AG04450 (cell line): ENCODE results near the gene FXYD3. TPM values are rescaled to one million over a fixed set of nuclear protein-coding genes. Genes with fewer than 3 reads are reported as not detected.

Source experiments
- CTCF ChIA-PET: fragments of 300-600, 350-600 bp; formaldehyde crosslinking; extraction: SDS; loops from one replicate; lab custom pipeline; 2022; ENCODE audit warnings: antibody characterized with exemption, inconsistent platforms; lab: Charles Lee
- POLR2A ChIA-PET: fragments of 350-600 bp; formaldehyde crosslinking; extraction: SDS; loops from one replicate; lab custom pipeline; 2021; ENCODE audit warnings: antibody characterized with exemption, inconsistent platforms; lab: Yijun Ruan, JAX
- DNase-seq: peaks from one replicate; pipeline ENCODE4 v3.0.0-alpha.2; 2011; ENCODE audit warnings: low read depth, low spot score
- H3K27ac ChIP-seq: one replicate; pipeline ENCODE4 v1.5.1; 2012; ENCODE audit warnings: low read depth, low read length, control low read depth
- H3K27me3 ChIP-seq: one replicate; pipeline ENCODE4 v1.6.0; 2012; ENCODE audit warnings: low read length; ENCODE audit not compliant: control insufficient read depth, insufficient read depth
- H3K4me3 ChIP-seq: 2 replicates; pipeline ENCODE4 v1.5.1; 2011; ENCODE audit warnings: mild to moderate bottlenecking, low read depth, low read length, control low read depth
- H3K9me3 ChIP-seq: 2 replicates; pipeline ENCODE4 v1.5.1; 2012; ENCODE audit warnings: low read length; ENCODE audit not compliant: control insufficient read depth, insufficient read depth
- CTCF ChIP-seq: IDR thresholded peaks from 2 replicates; pipeline ENCODE4 v1.5.1; 2011; ENCODE audit warnings: low read depth, low read length, control low read depth, inconsistent platforms
- polyA plus RNA-seq: library from polyadenylated mRNA; depleted of rRNA; stranded (reverse); fragments of >200 nt; gene quantifications from 2 replicates; pipeline ENCODE4 v1.2.3, GENCODE V29; 2011

The FXYD3 gene
- polyA plus RNA-seq, 1 experiment, result not detected

GRCh38 chr19:35069696-35070095 is 45.9 kb upstream of the FXYD3 start:
- no peak for TF ChIP-seq CTCF
- no peak overlapping the region for H3K4me3 ChIP-seq
- peaks cover 6% of the 10 kb centered on the region; the same call in 1 of the 2 replicates for H3K9me3 ChIP-seq
- POLR2A ChIA-PET, result interaction anchor here (0.6 kb wide), 1 partner anchor 66 kb away, joined by 3 read pairs; no protein-coding TSS in a partner anchor
- no peak overlapping the region for H3K27ac ChIP-seq
- CTCF ChIA-PET, result interaction anchor here (1.2 to 3.0 kb wide), 6 partner anchors 21 to 72 kb away, joined by 3 to 19 read pairs (median 7); partner anchors contain the start of gene LGI4
- no peak for DNase-seq
- peaks cover 11% of the 10 kb centered on the region for H3K27me3 ChIP-seq

GRCh38 chr19:35070471-35070870 is 45.2 kb upstream of the FXYD3 start:
- Histone ChIP-seq H3K4me3 (no peak overlapping the region), H3K27ac (no peak overlapping the region), H3K9me3 (peaks cover 6% of the 10 kb centered on the region; the same call in 1 of the 2 replicates), H3K27me3 (peaks cover 13% of the 10 kb centered on the region)
- DNase-seq, result no peak
- ChIA-PET CTCF (interaction anchor here (1.2 to 3.0 kb wide), 6 partner anchors 20 to 71 kb away, joined by 3 to 19 read pairs (median 7); partner anchors contain the start of gene LGI4), POLR2A (interaction anchor here (0.6 kb wide), 1 partner anchor 512 kb away, joined by 3 read pairs; no protein-coding TSS in a partner anchor)
- no peak for TF ChIP-seq CTCF

GRCh38 chr19:35073516-35073915 is 42.1 kb upstream of the FXYD3 start:
- ChIA-PET POLR2A (no interaction called here), CTCF (no interaction called here)
- no peak for DNase-seq
- TF ChIP-seq CTCF, result no peak
- H3K27me3 ChIP-seq, result peaks cover 14% of the 10 kb centered on the region
- H3K9me3 ChIP-seq, result peaks cover 6% of the 10 kb centered on the region; the same call in 1 of the 2 replicates
- H3K4me3 ChIP-seq, result no peak overlapping the region
- H3K27ac ChIP-seq, result no peak overlapping the region

GRCh38 chr19:35073941-35074340 is 41.7 kb upstream of the FXYD3 start:
- Histone ChIP-seq H3K4me3 (no peak overlapping the region), H3K9me3 (peaks cover 6% of the 10 kb centered on the region; the same call in 1 of the 2 replicates), H3K27me3 (peaks cover 14% of the 10 kb centered on the region), H3K27ac (no peak overlapping the region)
- CTCF ChIA-PET, result no interaction called here
- POLR2A ChIA-PET, result no interaction called here
- TF ChIP-seq CTCF, result no peak
- DNase-seq, result no peak

GRCh38 chr19:35074426-35075201 is 41.0 kb upstream of the FXYD3 start:
- no peak for DNase-seq
- no peak overlapping the region for H3K27ac ChIP-seq
- no peak overlapping the region for H3K4me3 ChIP-seq
- no peak for TF ChIP-seq CTCF
- ChIA-PET POLR2A (no interaction called here), CTCF (no interaction called here)
- peaks cover 11% of the 10 kb centered on the region for H3K27me3 ChIP-seq
- H3K9me3 ChIP-seq, result peaks cover 6% of the 10 kb centered on the region; the same call in 1 of the 2 replicates
